ENCODE results near the gene ABCF2. TPM values are rescaled to one million over a fixed set of nuclear protein-coding genes. Genes with fewer than 3 reads are reported as not detected.

Gene ABCF2
- total and polyA plus RNA-seq, 2 of the 4 experiments (the other 2 are of a cell fraction): 46.2 to 103 TPM

- Histone ChIP-seq H3K4me1 (ENCODE audit: control insufficient read depth, insufficient read depth, low read length) (no peaks in the 10 kb centered on the region), H4K8ac (ENCODE audit: low read depth in 2 of 2, low read length in 2 of 2) (no peak overlapping the region), H3K56ac (ENCODE audit: extremely low read depth, insufficient read depth, low read length) (no peak overlapping the region), H2BK15ac (ENCODE audit: low read depth, low read length) (no peak overlapping the region), H3K9ac (ENCODE audit: low read depth, low read length) (no peak overlapping the region), H2BK120ac (ENCODE audit: low read depth, low read length) (no peak overlapping the region), H2BK5ac (ENCODE audit: low read depth, low read length, poor library complexity, severe bottlenecking) (no peak overlapping the region), H3K4me2 (ENCODE audit: low read depth, low read length) (no peak overlapping the region), H2AK9ac (replicated peaks; ENCODE audit: low read depth, low read length, poor library complexity) (no peak overlapping the region), H4K91ac (ENCODE audit: insufficient read depth, low read depth, low read length) (no peak overlapping the region), H2AK5ac (ENCODE audit: low read depth, low read length) (no peak overlapping the region), H3K14ac (replicated peaks; ENCODE audit: low read depth, low read length) (no peak overlapping the region), H3K18ac (ENCODE audit: low read depth, low read length) (no peak overlapping the region), H2BK20ac (ENCODE audit: low read depth, low read length) (no peak overlapping the region), H3K79me1 (ENCODE audit: low read depth in 1 of 2, low read length in 2 of 2) (no peaks in the 10 kb centered on the region), H3K23ac (ENCODE audit: low read depth, low read length) (no peak overlapping the region), H3K36me3 (ENCODE audit: control insufficient read depth, insufficient read depth, low read length) (no peaks in the 10 kb centered on the region), H3K4me3 (ENCODE audit: insufficient read depth, low read depth, low read length) (no peak overlapping the region), H3K9me1 (ENCODE audit: insufficient read depth, low read length) (no peaks in the 10 kb centered on the region), H3K27me3 (ENCODE audit: control insufficient read depth, insufficient read depth, low read length) (peaks cover 76% of the 10 kb centered on the region), H3K9me3 (ENCODE audit: control insufficient read depth, insufficient read depth, low read length) (no peaks in the 10 kb centered on the region), H3K4ac (ENCODE audit: low read depth, low read length) (no peak overlapping the region), H4K20me1 (ENCODE audit: insufficient read depth, low read length) (no peaks in the 10 kb centered on the region), H2AFZ (replicated peaks; ENCODE audit: low read length, poor library complexity) (no peak overlapping the region), H4K5ac (ENCODE audit: low read depth, low read length) (no peak overlapping the region), H3K27ac (ENCODE audit: insufficient read depth, low read length) (no peak overlapping the region)
- intact Hi-C loops (cut with micrococcal nuclease) (no loop called here), in situ Hi-C loops (cut with MboI; ENCODE audit: low sequenced_read_pairs) (no loop called here), dilution Hi-C loops (cut with HindIII; ENCODE audit: low sequenced_read_pairs, unreplicated experiment) (no loop called here)
- ChIA-PET POLR2A (ENCODE audit: unreplicated experiment) (interaction anchor here (0.6 kb wide), 1 partner anchor 72 kb away, joined by 3 read pairs; no protein-coding TSS in a partner anchor), CTCF (no interaction called here)
- no TSS peak for BruUV-seq (replicated peaks)
- ATAC-seq (ENCODE audit: low read depth) (no peak), DNase-seq (no peak)
- TF ChIP-seq MAZ (IDR thresholded peaks at IDR 0.05; ENCODE audit: borderline replicate concordance, low read depth, low read length): no peak
- TF ChIP-seq USF2 (IDR thresholded peaks at IDR 0.05; ENCODE audit: low read depth, low read length): no peak
- no peak for TF ChIP-seq CHD1 (IDR thresholded peaks at IDR 0.05; ENCODE audit: low read depth, low read length)
- no peak for TF ChIP-seq FOS (IDR thresholded peaks at IDR 0.05; ENCODE audit: low read depth, low read length)
- TF ChIP-seq SMC3 (IDR thresholded peaks at IDR 0.05; ENCODE audit: low read depth, low read length): no peak
- TF ChIP-seq CEBPB (IDR thresholded peaks at IDR 0.05; ENCODE audit: low read depth, low read length): no peak
- TF ChIP-seq RCOR1 (IDR thresholded peaks at IDR 0.05; ENCODE audit: insufficient replicate concordance, low read length): no peak
- WGBS, 2 experiments (ENCODE audit: extremely low coverage in 2 of 2, insufficient read length in 1 of 2): no CpG with 5 or more reads among the region's 4 CpGs
Measured at GRCh38 chr7:151179946-151180345, 47.1 kb downstream of the ABCF2 start.

Measured in IMR-90 (cell line).